Measurements from ENCODE around the gene MPI. TPM values are rescaled to one million over a fixed set of nuclear protein-coding genes. Genes with fewer than 3 reads are reported as not detected.

MPI gene
- total and polyA plus RNA-seq, 2 donors (not counting 3 experiments of a cell fraction or from before 2014, with no cell fraction given) = 36.3 to 69.3 TPM

DNA sequence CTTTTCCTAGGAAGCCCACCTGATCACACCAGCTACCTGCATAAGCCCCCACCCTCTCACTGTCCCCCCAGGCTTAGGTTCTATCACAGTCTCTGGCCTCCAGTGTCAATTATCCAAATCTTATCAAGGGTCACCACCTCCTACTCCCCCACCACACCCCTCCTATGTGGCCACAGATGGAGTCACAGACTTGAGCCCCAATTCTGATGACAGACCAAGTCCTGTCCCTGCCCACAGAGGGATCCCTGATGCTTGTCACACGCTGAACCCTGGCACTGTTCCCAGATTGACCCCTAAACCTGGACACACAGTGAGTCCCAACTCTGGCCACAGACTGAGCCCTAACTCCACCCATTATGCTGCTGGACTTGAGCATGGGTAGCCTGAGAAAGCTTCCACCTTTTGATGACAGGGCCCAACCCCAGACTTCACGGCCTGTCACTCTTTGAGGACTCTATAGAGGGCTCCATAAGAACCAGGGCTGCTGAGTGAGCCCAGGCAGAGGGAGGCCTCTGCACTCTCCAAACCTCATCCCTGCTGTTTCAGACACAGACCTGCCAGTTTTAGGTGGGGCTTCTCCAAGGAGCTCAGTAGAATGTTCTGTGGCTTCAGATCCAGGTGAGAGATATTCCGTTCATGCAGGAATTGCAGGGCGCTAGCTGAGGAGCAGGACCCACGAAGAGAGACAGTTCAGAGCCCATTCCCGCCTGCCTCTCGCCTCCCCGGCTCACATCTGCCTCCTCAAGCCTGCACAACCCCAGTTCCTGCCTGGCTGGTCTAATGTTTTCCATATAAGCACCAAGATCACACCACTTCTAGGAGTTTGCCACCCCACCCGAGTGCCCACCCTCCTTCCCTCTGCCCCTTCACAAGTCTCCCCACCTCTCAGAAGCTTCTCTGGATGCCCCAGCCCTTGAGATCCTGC lies 48.7 kb upstream of the MPI start:
- BruUV-seq (replicated peaks) = no TSS peak

More for the DNA sequence above, 48.7 kb upstream of the MPI start:
- H3K9me1 ChIP-seq (replicated peaks; ENCODE audit: control insufficient read depth, extremely low read depth, insufficient read depth, low read length) = no peaks in the 10 kb centered on the region
- H3K27ac ChIP-seq (ENCODE audit: insufficient read depth, low read depth, low read length) = no peak overlapping the region
- no peak for DNase-seq (ENCODE audit: low read depth, low spot score)
- peaks cover 2% of the 10 kb centered on the region for H3K79me2 ChIP-seq (ENCODE audit: control insufficient read depth, insufficient read depth, low read length)
- FAIRE-seq = no peak
- H4K20me1 ChIP-seq (replicated peaks; ENCODE audit: control insufficient read depth, extremely low read depth, insufficient read depth, low read length) = no peaks in the 10 kb centered on the region
- dilution Hi-C loops (cut with MboI; ENCODE audit: extremely low pct_ligation_motif_present, low sequenced_read_pairs) (no loop called here), intact Hi-C loops (cut with micrococcal nuclease) (loop anchor here (5.0 kb wide), 1 partner anchor 96 kb away; the partner anchor contains the start of gene COX5A)
- H3K9me3 ChIP-seq (replicated peaks; ENCODE audit: control insufficient read depth, insufficient read depth, low read length) = no peaks in the 10 kb centered on the region
- H3K4me3 ChIP-seq (replicated peaks in 1 of 3; ENCODE audit: insufficient read depth in 1 of 3, low read depth in 1 of 3, low read length in 3 of 3) = no peak overlapping the region
- POLR2A ChIA-PET = interaction anchor here (0.5 kb wide), 1 partner anchor 63 kb away, joined by 4 read pairs; no protein-coding TSS in a partner anchor
- no peak overlapping the region for H2AFZ ChIP-seq (ENCODE audit: low read depth, low read length)
- TF ChIP-seq POLR2AphosphoS5 (IDR thresholded peaks at IDR 0.05; ENCODE audit: insufficient read depth, low read depth, low read length) = no peak
- TF ChIP-seq, protein P1, sequence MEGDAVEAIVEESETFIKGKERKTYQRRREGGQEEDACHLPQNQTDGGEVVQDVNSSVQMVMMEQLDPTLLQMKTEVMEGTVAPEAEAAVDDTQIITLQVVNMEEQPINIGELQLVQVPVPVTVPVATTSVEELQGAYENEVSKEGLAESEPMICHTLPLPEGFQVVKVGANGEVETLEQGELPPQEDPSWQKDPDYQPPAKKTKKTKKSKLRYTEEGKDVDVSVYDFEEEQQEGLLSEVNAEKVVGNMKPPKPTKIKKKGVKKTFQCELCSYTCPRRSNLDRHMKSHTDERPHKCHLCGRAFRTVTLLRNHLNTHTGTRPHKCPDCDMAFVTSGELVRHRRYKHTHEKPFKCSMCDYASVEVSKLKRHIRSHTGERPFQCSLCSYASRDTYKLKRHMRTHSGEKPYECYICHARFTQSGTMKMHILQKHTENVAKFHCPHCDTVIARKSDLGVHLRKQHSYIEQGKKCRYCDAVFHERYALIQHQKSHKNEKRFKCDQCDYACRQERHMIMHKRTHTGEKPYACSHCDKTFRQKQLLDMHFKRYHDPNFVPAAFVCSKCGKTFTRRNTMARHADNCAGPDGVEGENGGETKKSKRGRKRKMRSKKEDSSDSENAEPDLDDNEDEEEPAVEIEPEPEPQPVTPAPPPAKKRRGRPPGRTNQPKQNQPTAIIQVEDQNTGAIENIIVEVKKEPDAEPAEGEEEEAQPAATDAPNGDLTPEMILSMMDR (IDR thresholded peaks at IDR 0.05; ENCODE audit: extremely low read depth in 1 of 2, insufficient read depth in 1 of 2, low read depth in 1 of 2, low read length in 2 of 2) = no peak
- TF ChIP-seq, protein P2, sequence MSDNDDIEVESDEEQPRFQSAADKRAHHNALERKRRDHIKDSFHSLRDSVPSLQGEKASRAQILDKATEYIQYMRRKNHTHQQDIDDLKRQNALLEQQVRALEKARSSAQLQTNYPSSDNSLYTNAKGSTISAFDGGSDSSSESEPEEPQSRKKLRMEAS (IDR thresholded peaks at IDR 0.05; ENCODE audit: insufficient read depth, insufficient read length) = no peak
- no peak for TF ChIP-seq JUN (IDR thresholded peaks at IDR 0.05; ENCODE audit: borderline replicate concordance, insufficient read depth, insufficient read length, low read depth)
- no peak for TF ChIP-seq MYC (IDR thresholded peaks at IDR 0.05; ENCODE audit: low read depth, low read length)
- no peak for TF ChIP-seq FOS (IDR thresholded peaks at IDR 0.05; ENCODE audit: borderline replicate concordance, insufficient read depth, low read length)
- TF ChIP-seq GATA2 (IDR thresholded peaks at IDR 0.05; ENCODE audit: insufficient read depth, insufficient read length, low read depth, low read length) = no peak
- TF ChIP-seq EZH2 (IDR thresholded peaks at IDR 0.05; ENCODE audit: borderline replicate concordance, low read depth, low read length, severe bottlenecking) = no peak
- no peak for TF ChIP-seq POLR2A (IDR thresholded peaks at IDR 0.05; ENCODE audit: low read depth, low read length)
- CTCF ChIA-PET = interaction anchor here (1.0 to 5.3 kb wide), 6 partner anchors 23 to 110 kb away, joined by 3 to 37 read pairs (median 3); no protein-coding TSS in a partner anchor
- H3K4me1 ChIP-seq (ENCODE audit: control insufficient read depth, extremely low read depth, insufficient read depth, low read length) = peaks cover 11% of the 10 kb centered on the region
- no peak overlapping the region for H3K4me2 ChIP-seq (ENCODE audit: insufficient read depth, low read length)
- peaks cover 0 to 14% of the 10 kb centered on the region in 2 experiments for H3K36me3 ChIP-seq (ENCODE audit: control insufficient read depth in 2 of 2, extremely low read depth in 1 of 2, insufficient read depth in 2 of 2, low read length in 2 of 2)
- no peak overlapping the region for H3K9ac ChIP-seq (replicated peaks; ENCODE audit: extremely low read depth, insufficient read depth, low read length)
- no peaks in the 10 kb centered on the region for H3K27me3 ChIP-seq (ENCODE audit: control insufficient read depth in 2 of 2, insufficient read depth in 2 of 2, low read length in 2 of 2)
